ENCODE measurements around the gene NCAPG2. TPM values are rescaled to one million over a fixed set of nuclear protein-coding genes. Genes with fewer than 3 reads are reported as not detected.
"Not testable (repeated sequence)": the region's sequence is repeated elsewhere in the genome, so short reads cannot be mapped to it uniquely, and the experiment has no call there.

Gene NCAPG2
- total RNA-seq, 1 experiment from 2014 or later = 67.3 TPM

DNA sequence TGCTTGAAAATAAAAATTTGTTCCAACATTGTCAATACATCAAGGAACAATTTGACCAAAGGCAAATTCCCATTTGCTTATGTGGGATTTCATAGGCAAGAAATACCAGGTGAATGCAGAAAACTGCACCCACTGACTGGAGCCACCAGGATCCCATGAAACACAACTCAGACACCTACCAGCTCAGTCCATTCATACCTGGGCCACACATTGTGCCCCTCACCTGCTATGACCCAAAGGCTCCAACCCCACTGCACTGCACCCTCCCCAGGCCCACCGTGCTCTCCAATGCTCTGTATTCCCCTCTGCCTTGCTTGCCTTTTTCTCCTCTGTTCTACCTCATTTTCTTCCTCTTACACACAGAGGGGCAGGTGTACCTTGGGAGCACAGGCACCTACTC lies 5.3 kb downstream of the NCAPG2 start:
- TF ChIP-seq, protein P1, sequence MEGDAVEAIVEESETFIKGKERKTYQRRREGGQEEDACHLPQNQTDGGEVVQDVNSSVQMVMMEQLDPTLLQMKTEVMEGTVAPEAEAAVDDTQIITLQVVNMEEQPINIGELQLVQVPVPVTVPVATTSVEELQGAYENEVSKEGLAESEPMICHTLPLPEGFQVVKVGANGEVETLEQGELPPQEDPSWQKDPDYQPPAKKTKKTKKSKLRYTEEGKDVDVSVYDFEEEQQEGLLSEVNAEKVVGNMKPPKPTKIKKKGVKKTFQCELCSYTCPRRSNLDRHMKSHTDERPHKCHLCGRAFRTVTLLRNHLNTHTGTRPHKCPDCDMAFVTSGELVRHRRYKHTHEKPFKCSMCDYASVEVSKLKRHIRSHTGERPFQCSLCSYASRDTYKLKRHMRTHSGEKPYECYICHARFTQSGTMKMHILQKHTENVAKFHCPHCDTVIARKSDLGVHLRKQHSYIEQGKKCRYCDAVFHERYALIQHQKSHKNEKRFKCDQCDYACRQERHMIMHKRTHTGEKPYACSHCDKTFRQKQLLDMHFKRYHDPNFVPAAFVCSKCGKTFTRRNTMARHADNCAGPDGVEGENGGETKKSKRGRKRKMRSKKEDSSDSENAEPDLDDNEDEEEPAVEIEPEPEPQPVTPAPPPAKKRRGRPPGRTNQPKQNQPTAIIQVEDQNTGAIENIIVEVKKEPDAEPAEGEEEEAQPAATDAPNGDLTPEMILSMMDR (IDR thresholded peaks at IDR 0.05; ENCODE audit: insufficient read depth in 1 of 2, low read depth in 1 of 2, low read length in 1 of 2, severe bottlenecking in 1 of 2, unreplicated experiment in 1 of 2) = no peak
- H3K27me3 Mint-ChIP-seq (ENCODE audit: insufficient read depth, unreplicated experiment) = no peaks in the 10 kb centered on the region
- BruUV-seq (replicated peaks) = no TSS peak
- H3K9me3 ChIP-seq = no peaks in the 10 kb centered on the region
- intact Hi-C loops (cut with micrococcal nuclease; ENCODE audit: unreplicated experiment) = no loop called here
- no peak for DNase-seq
- H3K4me1 ChIP-seq = peaks cover 9% of the 10 kb centered on the region
- H3K4me3 Mint-ChIP-seq (ENCODE audit: unreplicated experiment) = no peak overlapping the region
- H3K27me3 ChIP-seq (replicated peaks; ENCODE audit: control insufficient read depth, insufficient read depth, low read length) = no peaks in the 10 kb centered on the region
- no peaks in the 10 kb centered on the region for H3K9me3 Mint-ChIP-seq (ENCODE audit: unreplicated experiment)
- POLR2A ChIA-PET = no interaction called here
- no peak overlapping the region for H3K4me3 ChIP-seq (ENCODE audit: low read depth, low read length)
- H3K36me3 Mint-ChIP-seq (ENCODE audit: insufficient read depth, unreplicated experiment) = peaks cover 29% of the 10 kb centered on the region
- peaks cover 10% of the 10 kb centered on the region for H3K4me1 Mint-ChIP-seq (ENCODE audit: low read depth, unreplicated experiment)
- H3K36me3 ChIP-seq (ENCODE audit: control insufficient read depth, insufficient read depth, low read length) = no peaks in the 10 kb centered on the region
- CTCF ChIA-PET = interaction anchor here (0.5 kb wide), 1 partner anchor 185 kb away, joined by 3 read pairs; no protein-coding TSS in a partner anchor
- no peak overlapping the region for H3K27ac Mint-ChIP-seq (ENCODE audit: unreplicated experiment)

DNA sequence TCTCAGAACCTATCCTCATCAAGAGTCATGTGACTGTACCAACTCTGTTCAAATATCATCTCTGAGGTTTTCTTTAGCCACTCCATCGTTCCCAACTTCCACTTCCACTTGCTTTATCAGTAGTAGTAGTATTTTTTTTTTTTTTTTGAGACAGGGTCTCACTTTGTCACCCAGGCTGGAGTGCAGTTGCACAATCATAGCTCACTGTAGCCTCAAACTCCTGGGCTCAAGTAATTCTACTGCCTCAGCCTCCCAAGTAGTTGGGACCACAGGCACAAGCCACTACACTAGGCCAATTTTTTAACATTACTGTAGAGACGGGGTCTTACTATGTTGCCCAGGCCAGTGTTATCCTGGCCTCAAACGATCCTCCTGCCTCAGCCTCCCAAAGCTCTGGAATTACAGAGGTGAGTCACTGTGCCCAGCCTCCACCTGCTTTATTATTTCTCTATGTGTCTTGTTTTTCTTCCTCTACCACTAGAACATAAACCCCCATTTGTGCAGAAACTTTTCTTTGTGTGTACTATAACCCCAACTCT lies 5.9 kb downstream of the NCAPG2 start:
- ChIA-PET CTCF (interaction anchor here (0.5 kb wide), 1 partner anchor 185 kb away, joined by 3 read pairs; no protein-coding TSS in a partner anchor), POLR2A (no interaction called here)
- TF ChIP-seq, protein P1 (IDR thresholded peaks at IDR 0.05; ENCODE audit: insufficient read depth in 1 of 2, low read depth in 1 of 2, low read length in 1 of 2, severe bottlenecking in 1 of 2, unreplicated experiment in 1 of 2) = no peak
- Mint-ChIP-seq H3K36me3 (ENCODE audit: insufficient read depth, unreplicated experiment) (peaks cover 31% of the 10 kb centered on the region), H3K9me3 (ENCODE audit: unreplicated experiment) (no peaks in the 10 kb centered on the region), H3K27me3 (ENCODE audit: insufficient read depth, unreplicated experiment) (no peaks in the 10 kb centered on the region), H3K4me1 (ENCODE audit: low read depth, unreplicated experiment) (peaks cover 10% of the 10 kb centered on the region), H3K27ac (ENCODE audit: unreplicated experiment) (no peak overlapping the region), H3K4me3 (ENCODE audit: unreplicated experiment) (no peak overlapping the region)
- DNase-seq = no peak
- Histone ChIP-seq H3K4me3 (ENCODE audit: low read depth, low read length) (no peak overlapping the region), H3K27me3 (replicated peaks; ENCODE audit: control insufficient read depth, insufficient read depth, low read length) (no peaks in the 10 kb centered on the region), H3K36me3 (ENCODE audit: control insufficient read depth, insufficient read depth, low read length) (no peaks in the 10 kb centered on the region), H3K9me3 (no peaks in the 10 kb centered on the region), H3K4me1 (peaks cover 9% of the 10 kb centered on the region)
- BruUV-seq (replicated peaks) = no TSS peak
- intact Hi-C loops (cut with micrococcal nuclease; ENCODE audit: unreplicated experiment) = no loop called here

DNA sequence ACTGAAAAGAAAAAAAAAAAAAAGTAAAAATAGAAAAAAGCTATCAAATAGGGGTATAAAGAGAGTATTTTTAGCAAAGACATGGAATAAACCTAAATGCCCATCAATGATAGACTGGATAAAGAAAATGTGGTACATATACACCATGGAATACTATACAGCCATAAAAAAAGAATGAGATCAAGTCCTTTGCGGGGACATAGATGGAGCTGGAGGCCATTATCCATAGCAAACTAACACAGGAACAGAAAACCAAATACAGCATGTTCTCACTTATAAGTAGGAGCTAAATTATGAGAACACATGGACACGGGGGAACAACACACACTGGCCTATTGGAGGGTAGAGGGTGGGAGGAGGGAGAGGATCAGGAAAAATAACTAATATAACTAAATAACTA lies 7.0 kb downstream of the NCAPG2 start:
- H3K4me3 ChIP-seq (ENCODE audit: low read depth, low read length); H3K4me1 Mint-ChIP-seq (ENCODE audit: low read depth, unreplicated experiment); H3K9me3 Mint-ChIP-seq (ENCODE audit: unreplicated experiment); H3K27me3 Mint-ChIP-seq (ENCODE audit: insufficient read depth, unreplicated experiment); POLR2A ChIA-PET; intact Hi-C loops (cut with micrococcal nuclease; ENCODE audit: unreplicated experiment); H3K4me1 ChIP-seq; BruUV-seq (replicated peaks); H3K9me3 ChIP-seq; H3K27ac Mint-ChIP-seq (ENCODE audit: unreplicated experiment); DNase-seq; CTCF ChIA-PET; H3K27me3 ChIP-seq (replicated peaks; ENCODE audit: control insufficient read depth, insufficient read depth, low read length); H3K4me3 Mint-ChIP-seq (ENCODE audit: unreplicated experiment); H3K36me3 ChIP-seq (ENCODE audit: control insufficient read depth, insufficient read depth, low read length): not testable (repeated sequence)
- H3K36me3 Mint-ChIP-seq (ENCODE audit: insufficient read depth, unreplicated experiment) = peaks cover 39% of the 10 kb centered on the region

Data from Caco-2 (cell line).